GM18861 (cell line): ENCODE measurements around the gene COL4A2.
A peak's percentile ranks its signal among the peaks of the same experiment; 100 is the strongest.

ENCODE experiments used
- ATAC-seq: cut with Tn5 transposase; IDR thresholded peaks from one replicate; pipeline ENCODE4 v1.9.1; 2021; ENCODE audit not compliant: unreplicated experiment

The COL4A2 gene

DNA sequence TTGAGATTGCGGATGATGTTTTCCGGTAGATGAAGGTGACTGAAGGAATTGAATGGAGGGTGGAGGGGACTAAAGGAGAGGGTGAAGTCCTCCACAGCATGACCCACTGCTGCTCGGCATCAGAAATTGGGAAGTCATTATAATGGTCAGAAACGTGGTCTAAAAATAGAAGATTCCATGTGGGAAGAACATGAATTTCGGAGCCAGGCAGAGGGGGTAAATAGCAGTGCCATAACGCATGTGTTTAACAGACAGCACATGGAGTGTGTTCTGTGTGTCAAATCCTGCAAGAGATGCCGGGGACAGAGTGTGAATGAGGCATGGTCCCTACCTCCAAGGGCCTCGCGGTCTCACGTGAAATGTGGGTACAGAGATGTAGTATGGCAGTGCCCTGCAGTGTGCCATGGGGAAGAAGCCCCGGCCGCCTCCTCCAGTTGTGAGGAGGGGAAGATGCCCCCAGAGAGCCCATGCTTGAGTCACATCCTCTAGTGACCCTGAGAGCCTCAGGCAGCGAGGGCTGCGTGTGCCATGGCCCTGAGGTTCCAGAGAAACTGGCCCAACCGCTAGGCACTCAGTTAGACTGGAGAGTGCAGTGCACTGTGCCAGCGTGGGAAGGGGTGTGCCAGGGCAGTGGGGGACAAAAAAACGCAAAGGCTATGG, 106.1 kb downstream of the COL4A2 start:
- ATAC-seq, result no peak

DNA sequence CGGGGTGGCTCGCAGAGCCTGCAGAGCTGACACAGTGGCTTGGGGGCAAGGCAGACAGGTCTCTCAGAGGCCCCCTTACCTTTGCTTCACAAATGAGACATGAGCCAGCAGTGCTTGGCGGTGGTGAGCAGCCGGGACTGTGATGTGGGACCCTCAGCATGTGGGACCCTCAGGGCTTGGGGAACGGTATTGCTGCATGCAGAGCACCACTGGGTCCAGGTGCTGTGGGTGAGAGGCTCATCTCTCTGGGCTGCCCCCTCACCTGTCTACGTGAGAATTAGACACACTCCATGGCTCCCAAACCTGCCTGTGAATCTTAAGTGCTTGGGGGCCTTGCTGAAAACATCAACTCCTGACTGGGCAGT, 106.6 kb downstream of the COL4A2 start:
- no peak for ATAC-seq

DNA sequence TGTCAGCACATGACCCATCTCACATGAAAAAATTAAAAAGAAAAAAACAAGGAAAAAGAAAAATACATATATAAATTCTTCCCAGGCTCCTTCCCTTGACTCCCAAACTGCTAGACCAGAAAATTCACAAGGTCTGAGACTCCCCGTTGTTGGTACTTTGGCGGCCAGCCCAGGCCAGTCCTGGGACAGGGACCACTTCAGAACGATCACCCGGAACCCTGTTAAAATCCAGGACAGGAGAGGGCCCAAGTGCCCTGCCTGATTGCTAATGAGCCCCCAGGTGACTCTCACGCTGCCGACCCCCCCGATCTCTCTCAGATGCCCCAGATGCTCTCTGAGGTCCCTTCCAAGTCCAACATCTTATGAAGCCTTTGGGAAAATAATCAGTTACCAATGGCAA, 107.2 kb downstream of the COL4A2 start:
- ATAC-seq, result no peak

DNA sequence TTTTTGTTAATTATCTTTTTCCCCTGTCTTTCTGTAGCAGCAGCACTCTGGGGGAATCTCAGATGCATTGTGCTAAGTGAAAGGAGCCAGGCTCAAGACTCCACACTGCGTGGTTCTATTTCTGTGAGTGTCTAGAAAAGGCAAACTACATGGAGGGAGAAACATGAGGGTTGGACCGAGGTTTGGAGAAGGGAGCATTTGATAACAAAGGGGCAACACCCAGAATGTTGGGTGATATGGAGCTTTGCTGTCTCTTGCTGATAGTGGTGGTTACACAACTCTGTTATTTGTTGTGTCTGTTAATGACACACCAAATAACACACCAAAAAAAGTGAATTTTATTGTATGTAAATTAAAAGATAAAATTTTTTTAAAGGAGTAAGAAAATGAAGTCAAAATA, 107.8 kb downstream of the COL4A2 start:
- ATAC-seq, result no peak

DNA sequence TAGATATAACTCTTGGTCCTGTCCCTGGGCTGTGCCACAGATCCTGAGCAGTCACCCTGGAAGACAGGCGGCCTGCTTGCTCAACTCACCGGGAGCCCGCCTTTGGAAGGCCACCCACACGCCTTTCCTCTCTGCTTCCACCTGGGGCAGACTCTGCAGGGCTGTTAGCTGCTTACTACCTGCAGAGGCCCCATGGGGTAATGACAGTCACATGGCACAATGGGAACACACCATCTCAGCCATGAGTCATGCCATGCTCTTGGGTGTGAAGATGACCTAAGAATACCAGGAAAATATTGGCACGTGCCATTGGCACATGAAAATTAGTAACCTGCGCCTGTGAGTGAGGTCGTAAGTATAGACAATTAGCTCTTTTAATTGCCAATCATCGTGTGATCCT, 108.6 kb downstream of the COL4A2 start:
- ATAC-seq, result no peak

DNA sequence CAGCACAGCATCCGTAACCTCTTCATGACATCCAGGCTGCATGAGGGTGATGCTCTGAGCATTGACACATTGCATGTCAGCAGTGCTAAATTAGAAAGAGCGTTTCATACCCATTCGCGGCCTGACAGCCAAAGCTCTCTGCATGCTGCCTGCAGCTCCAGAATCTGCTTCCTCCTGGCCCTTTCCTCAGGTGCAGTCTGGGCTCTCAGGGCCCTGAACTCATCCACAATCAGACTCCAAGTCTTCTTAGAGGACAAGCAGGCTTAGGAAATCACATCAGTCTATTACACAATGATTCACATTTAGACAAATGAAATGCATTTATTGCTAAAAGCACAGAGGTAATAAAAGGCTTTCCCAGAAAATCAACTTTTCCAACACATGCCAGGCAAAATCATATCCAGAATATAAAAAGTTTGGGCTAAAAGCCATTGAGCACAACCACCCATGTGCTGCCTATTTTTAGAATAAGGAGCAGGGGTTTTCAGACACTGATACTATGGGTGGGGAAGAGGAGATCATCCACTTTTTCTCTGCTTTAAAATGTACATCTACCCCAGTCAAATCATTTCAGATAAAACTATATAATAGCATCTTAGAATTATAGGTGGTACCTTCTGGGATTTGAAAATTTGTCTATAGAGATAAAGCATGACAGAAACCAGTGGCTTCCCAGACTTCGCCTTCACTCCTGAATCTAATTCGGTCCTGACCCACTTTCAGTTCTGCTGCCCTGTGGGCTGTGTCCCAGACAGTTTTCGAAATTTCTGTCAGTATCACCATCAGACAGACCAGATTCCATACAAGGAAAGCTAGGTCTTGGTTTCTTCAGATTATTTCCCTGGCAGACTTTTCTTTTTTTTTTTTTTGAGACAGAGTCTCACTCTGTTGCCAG, 109.3 kb downstream of the COL4A2 start:
- no peak for ATAC-seq

DNA sequence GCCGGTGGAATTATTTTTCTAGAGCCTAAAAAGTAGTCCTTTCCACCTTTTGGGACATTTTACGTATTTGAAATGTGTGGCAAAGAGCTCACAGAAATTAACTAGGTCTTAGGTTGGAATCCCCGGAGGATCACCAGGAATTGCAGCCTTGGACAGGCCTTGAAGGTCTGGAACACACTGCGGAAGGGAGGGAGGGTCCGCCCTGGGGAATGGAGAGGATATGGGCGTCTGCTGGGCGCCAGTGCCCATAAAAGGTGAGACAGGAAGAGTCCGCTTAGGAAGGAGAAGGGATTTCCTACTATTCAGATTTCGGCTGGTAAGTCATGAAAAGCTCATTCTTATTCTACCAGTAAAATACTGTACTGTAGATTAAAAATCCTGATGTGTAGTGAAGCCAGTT, 111.9 kb downstream of the COL4A2 start:
- ATAC-seq, result peak; percentile 14

DNA sequence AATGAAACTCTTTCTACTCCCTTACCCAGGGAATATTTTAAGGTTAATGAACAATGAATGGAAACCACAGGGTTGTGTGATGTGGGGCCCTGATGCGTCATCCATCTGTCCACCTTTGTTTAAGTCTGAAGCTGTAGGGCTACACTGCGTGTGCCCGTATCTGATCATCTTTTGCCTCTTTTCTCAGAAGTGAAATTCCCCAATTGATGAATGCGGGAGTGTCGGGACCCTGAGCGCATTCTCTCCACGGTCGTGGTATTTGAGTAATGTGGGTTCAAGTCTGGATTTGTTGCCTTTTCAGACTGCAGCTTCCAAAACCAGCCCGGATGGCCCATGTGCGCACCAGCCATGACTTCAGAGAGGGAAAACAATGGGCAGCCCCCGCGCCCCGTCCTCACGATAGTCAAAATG, 112.3 kb downstream of the COL4A2 start:
- peak; percentile 85 for ATAC-seq

DNA sequence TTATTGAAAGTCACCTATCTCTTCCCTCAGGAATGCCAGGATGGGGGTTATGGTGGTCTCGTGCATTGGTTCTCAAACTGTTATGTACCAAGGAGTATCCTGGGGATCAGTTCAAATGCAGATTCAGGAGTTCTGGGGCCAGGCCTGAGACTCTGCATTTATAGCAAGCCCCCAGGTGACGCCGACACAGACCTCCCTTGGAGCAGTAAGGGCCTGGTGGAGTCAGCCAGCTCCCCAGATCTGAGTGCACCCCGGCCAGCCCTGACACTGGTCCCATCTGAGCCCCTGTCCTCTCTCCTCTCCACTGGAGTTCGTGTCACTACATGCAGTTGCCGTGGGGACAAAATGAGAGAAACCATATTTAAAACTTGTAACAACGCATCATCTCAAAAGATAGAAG, 112.9 kb downstream of the COL4A2 start:
- no peak for ATAC-seq

DNA sequence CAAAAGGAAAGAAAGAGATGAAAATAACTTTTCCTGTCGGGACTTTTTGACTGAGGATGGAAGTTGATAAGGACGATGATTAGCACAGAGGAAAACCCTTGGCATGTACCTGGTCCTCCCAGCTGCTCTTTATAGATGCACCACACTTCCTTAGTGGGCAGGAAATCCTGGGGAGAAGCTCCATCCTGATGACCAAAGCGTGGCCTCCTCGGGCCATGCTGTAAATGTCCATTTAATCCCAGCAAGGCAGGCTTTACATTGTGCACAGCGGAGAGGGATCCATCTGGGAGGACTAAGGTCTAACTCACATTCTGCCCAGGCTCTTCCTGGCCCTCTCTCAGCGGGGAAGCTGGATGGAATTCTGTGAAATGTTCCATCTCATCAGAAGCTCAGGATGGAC, 113.5 kb downstream of the COL4A2 start:
- ATAC-seq, result no peak

DNA sequence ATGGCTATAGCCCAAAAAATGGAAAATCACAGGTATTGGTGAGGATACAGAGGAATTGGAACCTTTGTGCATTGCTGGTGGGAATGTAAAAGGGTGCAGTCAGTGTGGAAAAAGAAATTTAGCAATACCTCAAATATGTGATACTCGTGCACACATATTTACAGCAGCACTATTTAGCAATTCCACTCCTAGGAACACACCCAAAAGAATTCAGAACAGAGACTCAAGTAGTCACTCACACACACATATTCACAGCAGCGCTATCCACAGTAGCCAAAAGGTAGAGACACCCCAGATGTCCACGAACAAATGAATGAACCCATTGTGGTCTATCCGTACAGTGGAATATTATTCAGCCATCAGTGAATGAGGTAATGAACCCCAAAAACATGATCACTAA, 114.0 kb downstream of the COL4A2 start:
- ATAC-seq, result no peak

DNA sequence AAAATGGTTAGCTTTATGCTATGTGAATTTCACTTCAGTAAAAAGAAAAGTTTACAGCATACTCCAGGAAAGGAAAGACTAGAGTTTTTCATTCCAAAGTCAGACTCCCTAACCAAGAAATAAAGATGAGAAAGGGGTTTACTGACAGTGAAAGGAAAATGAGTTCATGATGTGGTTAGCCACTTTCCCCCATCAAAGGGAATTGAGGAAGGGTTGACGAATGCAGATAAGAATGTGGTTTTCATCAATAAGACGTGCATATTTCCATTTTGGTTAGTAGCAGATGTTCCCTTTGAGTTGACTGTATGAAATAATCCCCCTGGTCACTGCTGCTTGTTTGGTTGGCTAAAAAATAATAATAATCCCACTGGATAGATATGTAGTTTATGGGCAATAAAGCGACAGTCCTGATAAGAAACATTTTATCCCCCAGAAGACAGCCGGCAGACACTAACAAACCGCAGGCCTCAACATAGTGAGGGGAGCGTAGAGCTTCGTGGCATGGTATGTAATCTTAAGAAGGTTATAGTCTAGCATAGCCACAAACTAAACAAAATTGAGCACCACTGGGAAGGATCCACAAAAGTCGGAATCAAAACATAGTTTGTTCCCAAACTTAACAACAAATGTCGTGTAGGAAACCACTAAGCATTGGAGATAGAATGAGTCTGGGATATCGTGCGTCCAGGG, 114.8 kb downstream of the COL4A2 start:
- ATAC-seq, result no peak

DNA sequence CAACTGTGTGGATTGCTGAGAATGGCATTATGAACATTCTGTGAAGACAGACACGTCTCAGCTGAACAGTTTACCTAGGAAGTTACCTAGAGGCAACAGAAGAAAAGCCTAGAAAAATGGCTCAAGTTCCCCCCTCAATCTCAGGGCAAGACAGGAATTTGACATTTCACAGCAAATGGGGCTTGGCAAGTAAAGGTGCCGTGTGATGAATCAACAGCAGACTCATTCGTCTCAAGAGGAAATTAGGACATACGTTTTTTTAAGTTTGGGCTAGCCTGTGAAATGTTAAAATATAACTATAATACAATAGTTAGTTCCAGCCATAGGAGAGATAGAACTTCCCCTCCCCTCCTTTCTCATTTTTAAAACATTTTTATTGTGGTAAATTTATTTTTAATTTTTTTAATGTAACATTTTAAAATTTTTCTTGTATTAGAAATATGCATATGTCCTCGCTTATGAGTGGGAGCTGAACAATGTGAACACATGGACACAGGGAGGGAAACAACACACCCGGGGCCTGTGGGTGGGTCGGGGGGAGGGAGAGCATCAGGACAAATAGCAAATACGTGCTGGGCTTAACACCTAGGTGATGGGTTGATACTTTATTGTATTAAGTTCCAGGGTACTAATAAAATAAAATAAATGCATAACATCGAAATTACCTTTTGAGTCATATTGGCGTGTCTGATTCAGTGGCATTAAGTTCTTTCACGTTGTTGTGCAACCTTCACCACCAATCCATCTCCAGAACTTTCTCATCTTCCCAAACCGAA, 116.0 kb downstream of the COL4A2 start:
- ATAC-seq, result no peak

DNA sequence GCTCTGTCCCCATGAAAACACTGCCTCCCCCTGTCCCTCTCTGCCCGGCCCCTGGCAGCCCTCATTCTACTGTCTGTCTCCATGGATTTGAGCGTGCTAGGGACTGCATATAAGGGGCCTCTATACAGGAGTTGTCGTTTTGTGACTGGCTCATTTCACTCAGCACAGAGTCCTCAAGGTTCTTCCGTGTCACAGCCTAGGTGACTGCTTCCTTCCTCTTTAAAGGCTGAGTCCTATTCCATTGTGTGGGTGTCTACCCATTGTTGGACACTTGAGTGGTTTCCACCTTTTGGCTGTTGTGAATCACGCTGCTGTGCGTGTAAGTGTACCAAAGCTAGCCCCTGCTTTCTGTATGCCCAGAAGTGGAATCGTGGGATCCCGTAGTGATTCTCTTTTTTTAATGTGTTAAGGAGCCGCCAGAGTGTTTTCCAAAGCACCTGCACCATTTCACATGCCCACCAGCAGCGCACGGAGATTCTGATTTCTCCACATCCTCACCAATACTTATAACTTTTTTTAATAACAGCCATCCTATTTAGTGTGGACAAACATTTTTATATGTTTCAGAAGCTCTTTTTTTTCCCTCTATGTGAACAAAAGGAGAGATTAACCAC, 116.7 kb downstream of the COL4A2 start:
- ATAC-seq, result no peak

DNA sequence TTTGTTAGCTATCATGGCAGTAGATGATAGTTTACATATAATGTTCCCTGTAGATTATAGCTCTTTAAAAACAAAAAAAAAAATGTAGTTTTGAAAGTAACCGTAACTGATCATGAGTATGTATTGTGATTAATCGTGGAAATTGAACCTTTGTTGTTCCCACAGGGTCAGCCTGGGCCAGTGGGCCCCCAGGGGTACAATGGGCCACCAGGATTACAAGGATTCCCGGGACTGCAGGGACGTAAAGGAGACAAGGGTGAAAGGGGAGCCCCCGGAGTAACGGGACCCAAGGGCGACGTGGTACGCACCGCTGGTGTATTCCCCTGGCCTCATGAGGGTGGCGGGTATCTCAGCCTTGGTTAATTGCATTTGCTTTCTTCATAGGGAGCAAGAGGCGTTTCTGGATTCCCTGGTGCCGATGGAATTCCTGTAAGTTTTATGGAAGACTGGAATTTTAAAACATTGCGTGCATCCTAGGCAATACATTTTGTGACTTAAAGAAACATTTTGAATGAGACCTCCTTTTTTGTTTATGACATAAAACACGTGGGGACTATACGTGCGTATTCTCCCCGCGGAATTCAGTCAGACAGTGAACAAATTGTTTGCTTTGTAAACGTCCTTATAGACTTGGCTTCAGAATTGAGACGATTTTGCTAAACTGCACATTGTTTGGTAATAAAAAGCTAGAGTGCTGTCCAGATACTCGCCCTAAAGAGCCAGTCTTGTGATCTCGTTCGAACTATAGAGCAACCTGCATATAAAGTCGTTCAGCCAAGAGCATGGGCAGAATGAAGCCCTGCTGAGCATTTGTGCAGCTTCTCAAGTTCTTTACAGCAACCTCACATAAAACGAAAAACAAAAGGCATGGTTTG, 117.7 kb downstream of the COL4A2 start:
- no peak for ATAC-seq

DNA sequence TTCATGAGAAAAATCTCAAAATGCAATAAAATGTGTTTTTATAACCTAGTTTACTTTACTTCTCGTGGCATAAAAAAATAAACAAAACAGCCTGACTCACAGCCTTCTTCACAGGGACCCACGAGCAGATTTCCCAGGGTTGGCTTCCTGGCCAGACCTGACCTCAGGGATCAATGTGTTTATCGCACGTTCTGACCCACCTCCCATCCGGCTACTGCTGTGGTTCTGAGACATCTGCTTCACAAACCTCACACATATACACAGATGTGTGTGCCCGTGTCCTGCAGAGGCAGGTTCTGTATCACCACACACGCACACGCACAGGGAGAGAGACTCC, 118.3 kb downstream of the COL4A2 start:
- no peak for ATAC-seq

DNA sequence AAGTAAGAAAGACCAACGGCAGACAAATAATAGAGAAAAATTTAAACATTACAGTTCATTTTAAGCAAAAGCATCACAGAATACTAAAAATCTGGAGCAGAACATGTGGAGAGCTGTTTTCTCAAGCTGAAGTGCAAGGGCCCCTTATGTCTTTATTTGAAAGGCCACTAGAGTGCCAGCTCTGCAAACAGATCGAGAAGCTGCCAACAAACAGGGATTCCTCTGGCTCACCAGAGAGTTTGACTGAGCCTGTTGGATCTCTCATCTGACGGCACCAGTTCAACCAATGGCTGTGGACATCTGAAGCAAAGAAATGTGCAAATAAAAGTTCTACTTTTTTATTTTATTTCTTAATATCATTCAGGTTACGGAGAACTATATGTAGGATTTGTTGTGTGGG, 119.7 kb downstream of the COL4A2 start:
- no peak for ATAC-seq

DNA sequence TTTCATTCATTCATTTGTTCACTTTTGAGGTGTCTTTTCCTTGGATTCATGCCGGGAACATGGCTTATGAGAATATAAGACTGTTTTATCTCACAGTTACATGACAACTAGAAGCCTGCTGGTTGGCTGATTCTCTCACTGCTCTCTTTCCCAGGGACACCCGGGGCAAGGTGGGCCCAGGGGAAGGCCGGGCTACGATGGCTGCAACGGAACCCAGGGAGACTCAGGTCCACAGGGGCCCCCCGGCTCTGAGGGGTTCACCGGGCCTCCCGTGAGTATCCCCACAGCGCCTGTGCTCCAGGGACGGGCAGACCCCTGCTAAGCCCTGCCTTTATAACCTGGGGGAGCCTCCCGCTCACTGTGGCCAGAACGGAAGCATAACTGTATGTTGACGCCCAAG, 121.2 kb downstream of the COL4A2 start:
- no peak for ATAC-seq

DNA sequence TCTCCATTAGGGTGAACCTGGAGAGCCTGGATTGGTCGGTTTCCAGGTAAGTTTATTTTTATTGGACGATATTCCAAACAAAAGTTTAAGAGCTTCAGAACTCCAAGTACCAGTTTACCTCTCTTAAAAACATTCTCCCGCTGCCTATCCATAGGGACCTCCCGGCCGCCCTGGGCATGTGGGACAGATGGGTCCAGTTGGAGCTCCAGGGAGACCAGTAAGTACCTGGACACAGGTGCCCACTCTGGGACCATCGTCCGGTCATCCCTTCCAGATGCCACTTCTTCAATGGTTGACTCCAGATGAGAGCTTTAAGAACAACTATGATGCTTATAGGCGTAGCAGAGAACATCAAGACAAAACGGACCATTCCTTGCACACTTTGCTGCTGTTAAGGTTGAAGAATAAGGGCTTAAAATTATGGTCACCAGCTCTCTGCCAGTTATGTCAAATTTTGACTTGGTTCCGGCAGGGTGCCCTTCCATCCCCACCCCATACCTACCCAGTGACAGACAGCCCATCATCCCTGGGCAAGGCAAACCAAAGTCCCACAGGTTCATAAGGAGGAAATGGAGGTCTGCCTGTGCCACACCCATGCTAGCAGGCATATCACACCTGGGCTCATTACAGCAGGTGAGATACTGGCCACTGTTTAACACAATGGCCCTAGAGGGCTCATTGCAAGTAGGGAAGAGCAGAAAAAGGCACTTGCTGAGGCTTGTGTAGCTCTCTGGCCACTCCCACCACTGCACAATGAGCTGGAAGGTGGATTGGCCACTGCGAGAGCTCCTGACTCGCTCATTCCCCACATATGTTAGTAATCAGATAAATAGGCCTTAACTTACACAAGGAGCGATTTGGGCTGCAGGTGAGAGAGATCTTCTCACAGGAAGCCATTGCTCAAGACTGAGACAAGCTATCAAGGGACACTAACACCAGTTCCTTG, 123.6 kb downstream of the COL4A2 start:
- no peak for ATAC-seq
